SK-N-SH (cell line): ENCODE measurements around the gene DCAF10. TPM values are rescaled to one million over a fixed set of nuclear protein-coding genes. Genes with fewer than 3 reads are reported as not detected.

Experiments used
- CTCF ChIA-PET: fragments of 300-600, 350-600 bp; formaldehyde crosslinking; extraction: SDS; loops from one replicate; lab custom pipeline; 2021; lab: Yijun Ruan, JAX
- POLR2A ChIA-PET: fragments of 350-600 bp; sonication (Branson Sonifier 250); formaldehyde crosslinking; extraction: SDS; loops from one replicate; lab custom pipeline; 2020; ENCODE audit warnings: antibody characterized with exemption, inconsistent platforms; lab: Yijun Ruan, JAX
- DNase-seq: peaks from one replicate; pipeline ENCODE4 v3.0.0; 2012
- H2AFZ ChIP-seq: fragments of 200-600 bp; sonication (generic); 2 replicates; pipeline ENCODE4 v1.8.1; 2016; ENCODE audit warnings: antibody characterized with exemption, mild to moderate bottlenecking, low read depth
- H3F3A ChIP-seq: fragments of 200-600 bp; sonication (generic); replicated peaks from 2 replicates; pipeline ENCODE3; 2016; ENCODE audit warnings: antibody characterized with exemption, mild to moderate bottlenecking; ENCODE audit not compliant: insufficient read depth
- H3K27ac ChIP-seq, 2 experiments: fragments of 200-500 bp in 1 of 2; fragments of 200-600 bp in 1 of 2; sonication (Bioruptor generic) in 1 of 2; sonication (generic), shearing (Covaris generic) in 1 of 2; 2 replicates each; pipeline versions ENCODE4 v1.5.1 to v1.6.1; 2014 to 2016; ENCODE audit warnings: low read depth in 2 of 2, inconsistent platforms in 1 of 2, low read length in 1 of 2, mild to moderate bottlenecking in 1 of 2, mixed read lengths in 1 of 2
- H3K27me3 ChIP-seq: fragments of 200-600 bp; sonication (generic), shearing (Covaris generic); 2 replicates; pipeline ENCODE4 v1.6.1; 2016; ENCODE audit warnings: mixed run types; ENCODE audit not compliant: insufficient read depth
- H3K36me3 ChIP-seq, 2 experiments: fragments of 200-500 bp in 1 of 2; fragments of 200-600 bp in 1 of 2; sonication (Bioruptor generic) in 1 of 2; sonication (generic) in 1 of 2; replicated peaks in 1 of 2; 2 replicates each; pipeline versions ENCODE3 to v1.5.1; 2014 to 2016; ENCODE audit warnings: low read length in 1 of 2, mild to moderate bottlenecking in 1 of 2; ENCODE audit not compliant: insufficient read depth in 2 of 2, control insufficient read depth in 1 of 2
- H3K4me1 ChIP-seq, 2 experiments: fragments of 200-500 bp in 1 of 2; fragments of 200-600 bp in 1 of 2; sonication (Bioruptor generic) in 1 of 2; sonication (generic), shearing (Covaris generic) in 1 of 2; 2 replicates each; pipeline versions ENCODE4 v1.5.1 to v1.6.1; 2014 to 2016; ENCODE audit warnings: low read depth in 1 of 2, low read length in 1 of 2, mixed run types in 1 of 2; ENCODE audit not compliant: insufficient read depth in 2 of 2, control insufficient read depth in 1 of 2
- H3K4me2 ChIP-seq: fragments of 200-600 bp; sonication (generic), shearing (Covaris generic); 2 replicates; pipeline ENCODE4 v1.6.1; 2017; ENCODE audit warnings: mixed run types
- H3K4me3 ChIP-seq, 2 experiments: fragments of 200-500 bp in 1 of 2; fragments of 200-600 bp in 1 of 2; sonication (Bioruptor generic) in 1 of 2; sonication (generic), shearing (Covaris generic) in 1 of 2; 2 replicates each; pipeline versions ENCODE4 v1.5.1 to v1.8.1; 2014 to 2016; ENCODE audit warnings: low read depth in 2 of 2, inconsistent platforms in 1 of 2, low read length in 1 of 2, mild to moderate bottlenecking in 1 of 2, mixed read lengths in 1 of 2, moderate library complexity in 1 of 2
- H3K79me2 ChIP-seq: fragments of 200-600 bp; sonication (generic); 2 replicates; pipeline ENCODE4 v1.8.1; 2017; ENCODE audit warnings: mild to moderate bottlenecking; ENCODE audit not compliant: insufficient read depth
- H3K9ac ChIP-seq: fragments of 200-600 bp; sonication (generic); 2 replicates; pipeline ENCODE4 v1.6.1; 2017; ENCODE audit warnings: mixed run types
- H3K9me2 ChIP-seq: fragments of 200-600 bp; sonication (generic); 2 replicates; pipeline ENCODE4 v1.6.1; 2017; ENCODE audit warnings: mixed run types
- H3K9me3 ChIP-seq: fragments of 200-600 bp; sonication (generic); 2 replicates; pipeline ENCODE4 v1.6.1; 2017; ENCODE audit warnings: mixed run types, mild to moderate bottlenecking, moderate library complexity
- H4K20me1 ChIP-seq: fragments of 200-600 bp; sonication (generic); 2 replicates; pipeline ENCODE4 v1.6.1; 2017; ENCODE audit warnings: mild to moderate bottlenecking, mixed run types; ENCODE audit not compliant: insufficient read depth
- EP300 ChIP-seq, 2 experiments: IDR thresholded peaks; 2 replicates each; pipeline versions ENCODE4 v1.4.0 to v1.6.1; 2012; ENCODE audit warnings: borderline replicate concordance in 1 of 2, low read depth in 1 of 2, low read length in 1 of 2
- EZH2phosphoT487 ChIP-seq: fragments of 200-600 bp; sonication (generic); IDR thresholded peaks from 2 replicates; pipeline ENCODE4 v1.6.1; 2017; ENCODE audit warnings: low read depth, mixed run types, mild to moderate bottlenecking, antibody characterized with exemption, moderate library complexity, borderline replicate concordance
- FOXJ3 ChIP-seq: sonication (generic); formaldehyde crosslinking; IDR thresholded peaks from 2 replicates; pipeline ENCODE4 v1.5.1; 2020; ENCODE audit warnings: mild to moderate bottlenecking, missing genetic modification reagents
- FOXM1 ChIP-seq: IDR thresholded peaks from 2 replicates; pipeline ENCODE4 v1.4.0; 2012; ENCODE audit warnings: low read depth, mild to moderate bottlenecking
- GABPA ChIP-seq: IDR thresholded peaks from 2 replicates; pipeline ENCODE4 v1.4.0; 2012; ENCODE audit warnings: low read depth, mild to moderate bottlenecking
- GATA2 ChIP-seq: sonication (generic); formaldehyde crosslinking; IDR thresholded peaks from 2 replicates; pipeline ENCODE4 v1.5.0; 2020; ENCODE audit warnings: mild to moderate bottlenecking, missing genetic modification reagents
- IRF3 ChIP-seq: fragments of 150-350 bp; IDR thresholded peaks from 2 replicates; pipeline ENCODE4 v1.6.1; 2016; ENCODE audit warnings: mild to moderate bottlenecking, low read depth, low read length
- MAX ChIP-seq: IDR thresholded peaks from 2 replicates; pipeline ENCODE4 v1.4.0; 2012; ENCODE audit warnings: low read depth
- NRF1 ChIP-seq: IDR thresholded peaks from 2 replicates; pipeline ENCODE4 v1.6.1; 2012; ENCODE audit warnings: low read depth, mild to moderate bottlenecking, low read length
- POLR2AphosphoS5 ChIP-seq: IDR thresholded peaks from 2 replicates; pipeline ENCODE4 v1.6.1; 2012; ENCODE audit warnings: low read depth, low read length
- RXRA ChIP-seq: IDR thresholded peaks from 2 replicates; pipeline ENCODE4 v1.4.0; 2012; ENCODE audit warnings: low read depth, mild to moderate bottlenecking, borderline replicate concordance
- SIN3A ChIP-seq: IDR thresholded peaks from 2 replicates; pipeline ENCODE4 v1.6.1; 2012; ENCODE audit warnings: low read depth, mild to moderate bottlenecking, low read length, moderate library complexity, borderline replicate concordance
- SMC3 ChIP-seq: IDR thresholded peaks from 2 replicates; pipeline ENCODE4 v1.6.1; 2012; ENCODE audit warnings: low read depth, low read length, improper control_type of control experiment
- TCF12 ChIP-seq: IDR thresholded peaks from 2 replicates; pipeline ENCODE4 v1.4.0; 2012
- TEAD4 ChIP-seq: IDR thresholded peaks from 2 replicates; pipeline ENCODE4 v1.4.0; 2012; ENCODE audit warnings: mild to moderate bottlenecking, borderline replicate concordance; ENCODE audit not compliant: insufficient read depth
- USF1 ChIP-seq: IDR thresholded peaks from 2 replicates; pipeline ENCODE4 v1.4.0; 2012; ENCODE audit warnings: low read depth, borderline replicate concordance
- YY1 ChIP-seq: IDR thresholded peaks from 2 replicates; pipeline ENCODE4 v1.4.0; 2012; ENCODE audit warnings: low read depth, mild to moderate bottlenecking
- WGBS: methylation state at CpG from one replicate; pipeline ENCODE4 v1.1.6; 2017; ENCODE audit warnings: low lambda C conversion rate; 5-methylcytosine and 5-hydroxymethylcytosine counted together
- polyA plus RNA-seq, 3 experiments: library from polyadenylated mRNA; depleted of rRNA; stranded (reverse); fragments of >200 nt; gene quantifications; 2 replicates each; pipeline ENCODE4 v1.2.3, GENCODE V29; 2012
- TF ChIP-seq, protein P1 (sequence below): IDR thresholded peaks from 2 replicates; pipeline ENCODE4 v1.4.0; 2012; ENCODE audit warnings: low read depth, borderline replicate concordance
- TF ChIP-seq, protein P2 (sequence below): fragments of 150-350 bp; IDR thresholded peaks from 2 replicates; pipeline ENCODE4 v1.6.1; 2017; ENCODE audit warnings: antibody characterized with exemption, low read length, low read depth, borderline replicate concordance
- TF ChIP-seq, protein P3 (sequence below): fragments of 200-600 bp; sonication (generic); IDR thresholded peaks from 2 replicates; pipeline ENCODE4 v1.6.1; 2017; ENCODE audit warnings: antibody characterized with exemption, mild to moderate bottlenecking, moderate library complexity

The DCAF10 gene
- polyA plus RNA-seq, 1 of the 3 experiments (the other 2 are of a cell fraction) = 11.8 TPM

- no peak for TF ChIP-seq IRF3
- no peak for TF ChIP-seq TCF12
- TF ChIP-seq, protein P1, sequence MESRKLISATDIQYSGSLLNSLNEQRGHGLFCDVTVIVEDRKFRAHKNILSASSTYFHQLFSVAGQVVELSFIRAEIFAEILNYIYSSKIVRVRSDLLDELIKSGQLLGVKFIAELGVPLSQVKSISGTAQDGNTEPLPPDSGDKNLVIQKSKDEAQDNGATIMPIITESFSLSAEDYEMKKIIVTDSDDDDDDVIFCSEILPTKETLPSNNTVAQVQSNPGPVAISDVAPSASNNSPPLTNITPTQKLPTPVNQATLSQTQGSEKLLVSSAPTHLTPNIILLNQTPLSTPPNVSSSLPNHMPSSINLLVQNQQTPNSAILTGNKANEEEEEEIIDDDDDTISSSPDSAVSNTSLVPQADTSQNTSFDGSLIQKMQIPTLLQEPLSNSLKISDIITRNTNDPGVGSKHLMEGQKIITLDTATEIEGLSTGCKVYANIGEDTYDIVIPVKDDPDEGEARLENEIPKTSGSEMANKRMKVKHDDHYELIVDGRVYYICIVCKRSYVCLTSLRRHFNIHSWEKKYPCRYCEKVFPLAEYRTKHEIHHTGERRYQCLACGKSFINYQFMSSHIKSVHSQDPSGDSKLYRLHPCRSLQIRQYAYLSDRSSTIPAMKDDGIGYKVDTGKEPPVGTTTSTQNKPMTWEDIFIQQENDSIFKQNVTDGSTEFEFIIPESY = no peak
- no peak for TF ChIP-seq SMC3
- no peak for TF ChIP-seq SIN3A
These were observed 104.5 kb downstream of the DCAF10 start (continued) for GRCh38 chr9:37905131-37905505.

DNA sequence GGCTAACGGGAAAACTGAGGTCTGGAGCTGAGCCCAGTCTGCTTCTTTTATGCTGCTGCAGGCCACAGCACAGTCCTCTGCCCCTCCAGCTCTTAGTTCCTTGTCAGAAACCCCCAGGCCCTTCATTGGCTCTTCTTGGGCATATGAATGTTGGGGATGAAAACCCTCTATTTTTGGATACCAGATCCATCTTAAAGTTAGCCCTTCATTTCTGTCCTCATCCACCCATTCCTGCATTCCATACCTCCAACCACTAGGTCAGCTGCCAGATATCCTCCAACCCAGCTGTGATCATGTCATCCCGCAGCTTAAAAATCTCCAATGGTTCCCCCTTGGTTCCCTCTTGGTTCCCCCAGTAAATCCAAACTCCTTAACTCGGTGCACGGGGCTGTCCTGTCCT lies 105.2 kb downstream of the DCAF10 start:
- Histone ChIP-seq H3K79me2 (peaks cover 30% of the 10 kb centered on the region), H3K9ac (no peak overlapping the region), H3K4me2 (no peak overlapping the region), H4K20me1 (no peaks in the 10 kb centered on the region), H3K27ac (no peak overlapping the region), H3K4me1 (peaks cover 4 to 22% of the 10 kb centered on the region in 2 experiments; a peak in 2 of 4 replicates), H3K9me3 (no peaks in the 10 kb centered on the region), H3F3A (peaks cover 4% of the 10 kb centered on the region), H3K9me2 (no peaks in the 10 kb centered on the region), H2AFZ (no peak overlapping the region), H3K27me3 (no peaks in the 10 kb centered on the region)
- no peak for DNase-seq
- ChIA-PET CTCF (interaction anchor here (1.2 to 1.6 kb wide), 3 partner anchors 182 to 495 kb away, joined by 3 read pairs; no protein-coding TSS in a partner anchor), POLR2A (no interaction called here)
- WGBS = 95% methylated on average over 4 of the region's 4 CpGs
- TF ChIP-seq, protein P2, sequence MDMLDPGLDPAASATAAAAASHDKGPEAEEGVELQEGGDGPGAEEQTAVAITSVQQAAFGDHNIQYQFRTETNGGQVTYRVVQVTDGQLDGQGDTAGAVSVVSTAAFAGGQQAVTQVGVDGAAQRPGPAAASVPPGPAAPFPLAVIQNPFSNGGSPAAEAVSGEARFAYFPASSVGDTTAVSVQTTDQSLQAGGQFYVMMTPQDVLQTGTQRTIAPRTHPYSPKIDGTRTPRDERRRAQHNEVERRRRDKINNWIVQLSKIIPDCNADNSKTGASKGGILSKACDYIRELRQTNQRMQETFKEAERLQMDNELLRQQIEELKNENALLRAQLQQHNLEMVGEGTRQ = no peak
- TF ChIP-seq SMC3 = no peak
- TF ChIP-seq FOXJ3 (CRISPR knock-in tag) = no peak
- TF ChIP-seq USF1 = no peak
- no peak for TF ChIP-seq FOXM1
- no peak for TF ChIP-seq POLR2AphosphoS5
- TF ChIP-seq YY1 = no peak
- no peak for TF ChIP-seq GABPA
- TF ChIP-seq NRF1 = no peak
- no peak for TF ChIP-seq TEAD4
- TF ChIP-seq RXRA = no peak
- no peak for TF ChIP-seq MAX
- no peak for TF ChIP-seq GATA2 (CRISPR knock-in tag)
- TF ChIP-seq, protein P3, sequence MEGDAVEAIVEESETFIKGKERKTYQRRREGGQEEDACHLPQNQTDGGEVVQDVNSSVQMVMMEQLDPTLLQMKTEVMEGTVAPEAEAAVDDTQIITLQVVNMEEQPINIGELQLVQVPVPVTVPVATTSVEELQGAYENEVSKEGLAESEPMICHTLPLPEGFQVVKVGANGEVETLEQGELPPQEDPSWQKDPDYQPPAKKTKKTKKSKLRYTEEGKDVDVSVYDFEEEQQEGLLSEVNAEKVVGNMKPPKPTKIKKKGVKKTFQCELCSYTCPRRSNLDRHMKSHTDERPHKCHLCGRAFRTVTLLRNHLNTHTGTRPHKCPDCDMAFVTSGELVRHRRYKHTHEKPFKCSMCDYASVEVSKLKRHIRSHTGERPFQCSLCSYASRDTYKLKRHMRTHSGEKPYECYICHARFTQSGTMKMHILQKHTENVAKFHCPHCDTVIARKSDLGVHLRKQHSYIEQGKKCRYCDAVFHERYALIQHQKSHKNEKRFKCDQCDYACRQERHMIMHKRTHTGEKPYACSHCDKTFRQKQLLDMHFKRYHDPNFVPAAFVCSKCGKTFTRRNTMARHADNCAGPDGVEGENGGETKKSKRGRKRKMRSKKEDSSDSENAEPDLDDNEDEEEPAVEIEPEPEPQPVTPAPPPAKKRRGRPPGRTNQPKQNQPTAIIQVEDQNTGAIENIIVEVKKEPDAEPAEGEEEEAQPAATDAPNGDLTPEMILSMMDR = no peak
- no peak for TF ChIP-seq IRF3
- no peak for TF ChIP-seq EZH2phosphoT487
- no peak for TF ChIP-seq EP300 (IDR thresholded peaks at IDR 0.05; ENCODE audit: borderline replicate concordance in 1 of 2, low read depth in 1 of 2, low read length in 1 of 2)
- TF ChIP-seq, all 33 proteins: peak for 0
- no peaks in the 10 kb centered on the region for H3K36me3 ChIP-seq
- no peak overlapping the region for H3K4me3 ChIP-seq
